HG03159 (cell line): ENCODE measurements around the gene ZFPM1.

ENCODE experiments used
- ATAC-seq: cut with Tn5 transposase; IDR thresholded peaks from one replicate; pipeline ENCODE4 v1.9.1; 2021; ENCODE audit warnings: mild to moderate bottlenecking, moderate library complexity; ENCODE audit not compliant: unreplicated experiment

ZFPM1 gene

GRCh38 chr16:88433632-88434352, 19.3 kb upstream of the ZFPM1 start:
- ATAC-seq: no peak

GRCh38 chr16:88434353-88434690, 18.8 kb upstream of the ZFPM1 start:
- ATAC-seq: no peak

- no peak for ATAC-seq
These were observed 18.3 kb upstream of the ZFPM1 start for GRCh38 chr16:88434746-88435145.

GRCh38 chr16:88435437-88436355, 17.4 kb upstream of the ZFPM1 start:
- no peak for ATAC-seq

GRCh38 chr16:88436796-88437195, 16.3 kb upstream of the ZFPM1 start:
- ATAC-seq: no peak

- ATAC-seq: no peak
These were observed 15.6 kb upstream of the ZFPM1 start for GRCh38 chr16:88437367-88437964.

- no peak for ATAC-seq
These were observed 14.8 kb upstream of the ZFPM1 start for GRCh38 chr16:88438084-88438870.

- no peak for ATAC-seq
These were observed 14.1 kb upstream of the ZFPM1 start for GRCh38 chr16:88439016-88439415.

- no peak for ATAC-seq
These were observed 13.4 kb upstream of the ZFPM1 start for GRCh38 chr16:88439706-88440105.

GRCh38 chr16:88440111-88440510, 13.0 kb upstream of the ZFPM1 start:
- ATAC-seq: no peak

- ATAC-seq: no peak
These were observed 12.2 kb upstream of the ZFPM1 start for GRCh38 chr16:88440686-88441405.

- ATAC-seq: no peak
These were observed 11.6 kb upstream of the ZFPM1 start for GRCh38 chr16:88441460-88441859.

GRCh38 chr16:88442383-88442726, 10.7 kb upstream of the ZFPM1 start:
- ATAC-seq: no peak

- ATAC-seq: peak; percentile 50
These were observed 10.1 kb upstream of the ZFPM1 start for GRCh38 chr16:88442727-88443576.

- ATAC-seq: no peak
These were observed 8.1 kb upstream of the ZFPM1 start for GRCh38 chr16:88444826-88445582.

- ATAC-seq: no peak
These were observed 7.5 kb upstream of the ZFPM1 start for GRCh38 chr16:88445583-88445960.

- no peak for ATAC-seq
These were observed 7.0 kb upstream of the ZFPM1 start for GRCh38 chr16:88446061-88446460.

GRCh38 chr16:88446736-88447135, 6.3 kb upstream of the ZFPM1 start:
- no peak for ATAC-seq

- no peak for ATAC-seq
These were observed 5.2 kb upstream of the ZFPM1 start for GRCh38 chr16:88447881-88448280.
